Esophagus squamous epithelium (tissue), 5 donors: ENCODE results near the gene SRGAP2C. TPM values are rescaled to one million over a fixed set of nuclear protein-coding genes. Genes with fewer than 3 reads are reported as not detected.
"Not testable (repeated sequence)": the region's sequence is repeated elsewhere in the genome, so short reads cannot be mapped to it uniquely, and the experiment has no call there.

Source experiments
- DNase-seq: peaks from one replicate; lab custom pipeline; 2025; lab: John Stamatoyannopoulos, UW
- H3K27ac ChIP-seq, 4 donors: fragments of 200-600 bp; sonication (generic); one replicate each; pipeline ENCODE4 v1.5.1; 2016 to 2019; ENCODE audit warnings: mild to moderate bottlenecking in 1 of 4
- H3K27me3 ChIP-seq, 4 donors: fragments of 200-600 bp; sonication (generic); 1 replicate in 3 of 4; 2 replicates in 1 of 4; pipeline versions ENCODE4 v1.5.1 to v1.6.0; 2017 to 2021; ENCODE audit warnings: antibody characterized with exemption in 1 of 4
- H3K36me3 ChIP-seq, 3 donors: fragments of 200-600 bp; sonication (generic); one replicate each; pipeline ENCODE4 v1.5.1; 2016 to 2019
- H3K4me1 ChIP-seq, 3 donors: fragments of 200-600 bp; sonication (generic); one replicate each; pipeline ENCODE4 v1.5.1; 2017 to 2019
- H3K4me3 ChIP-seq, 4 donors: fragments of 200-600 bp; sonication (generic); 1 replicate in 3 of 4; 2 replicates in 1 of 4; pipeline ENCODE4 v1.5.1; 2016 to 2019; ENCODE audit warnings: mild to moderate bottlenecking in 2 of 4, moderate library complexity in 1 of 4
- H3K9me3 ChIP-seq, 3 donors: fragments of 200-600 bp; sonication (generic); one replicate each; pipeline ENCODE4 v1.5.1; 2016 to 2019
- POLR2A ChIP-seq, 4 donors: fragments of 450-650 bp; IDR thresholded peaks; one replicate each; pipeline ENCODE4 v1.6.1; 2017; ENCODE audit warnings: antibody characterized with exemption in 4 of 4, mild to moderate bottlenecking in 4 of 4, moderate library complexity in 3 of 4
- WGBS, 2 donors: methylation state at CpG; one replicate each; pipeline ENCODE4 v1.1.5; 2018; 5-methylcytosine and 5-hydroxymethylcytosine counted together
- intact Hi-C: fragments of 100-400 bp; cut with DNase I; formaldehyde crosslinking; loops from one replicate; pipeline ENCODE4 v1.15.0; 2022
- total RNA-seq, 4 donors: library from RNA; depleted of rRNA; stranded (reverse); fragments of >200 nt; gene quantifications; one replicate each; pipeline ENCODE4 v1.1.0, GENCODE V29; 2016
- TF ChIP-seq, protein P1 (sequence below), 6 experiments: fragments of 450-650 bp in 4 of 6; fragments of 200-600 bp in 2 of 6; sonication (generic) in 2 of 6; IDR thresholded peaks; one replicate each; pipeline ENCODE4 v1.5.1; 2016 to 2019; ENCODE audit warnings: antibody characterized with exemption in 6 of 6, mild to moderate bottlenecking in 4 of 6, moderate library complexity in 4 of 6
- donor health status: DM: yes; HTN: yes; CAD: no.

Gene SRGAP2C
- 10 to 100 TPM in 2 of 4 donors, 1 to 10 TPM in 2; 5.4 to 16.8 (median 12.0) TPM for total RNA-seq

DNA sequence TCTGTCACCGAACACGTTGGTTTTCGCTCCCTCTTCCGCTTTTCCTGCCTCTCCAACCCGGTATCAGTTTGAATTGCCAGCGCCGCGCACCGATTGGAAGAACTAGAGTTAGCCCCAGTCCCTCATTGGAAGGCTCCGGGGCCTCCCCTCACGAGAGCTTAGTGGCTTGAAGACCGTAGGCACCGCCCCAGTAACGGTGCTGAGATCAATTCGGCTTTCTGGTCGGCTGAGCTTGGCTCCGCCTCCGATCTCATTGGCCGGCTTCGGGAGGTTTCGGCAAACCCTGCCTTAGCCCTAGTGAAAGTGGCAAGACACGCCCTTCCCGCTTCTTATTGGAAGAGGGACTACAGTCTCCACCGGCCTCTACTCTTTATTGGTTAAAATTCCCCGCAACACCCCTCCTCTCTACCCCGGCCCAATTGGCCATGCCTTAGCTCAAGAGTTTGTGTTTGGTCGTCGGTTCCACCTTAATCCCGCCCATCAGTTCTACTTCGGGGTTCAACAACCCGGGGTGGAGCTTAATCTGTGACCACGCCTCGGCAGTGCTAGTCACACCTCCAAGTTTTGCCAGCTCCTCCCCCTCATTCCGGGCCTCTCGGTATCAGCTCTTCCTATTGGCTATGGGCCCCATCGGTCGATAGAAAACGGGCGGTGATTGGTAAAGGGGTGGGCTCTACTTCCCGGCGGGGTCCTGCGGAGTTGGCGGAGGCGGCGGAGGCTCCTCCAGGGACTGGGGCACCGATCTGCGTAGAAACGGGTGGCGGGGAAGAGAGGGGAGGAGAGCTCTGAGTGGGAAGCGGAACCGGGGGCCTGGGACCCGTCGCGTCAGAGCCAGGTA is at the start of gene SRGAP2C, which contains the start of gene FAM72B:
Gene SRGAP2C (plus strand): TSS at position 686 of the 838 bp plus-strand sequence. CDS start 2,472 bp downstream, outside the sequence.
Gene FAM72B (minus strand): TSS at position 51 of the 838 bp plus-strand sequence. CDS start 851 bp downstream, outside the sequence.
- peak in 2 of 4 donors; percentile 79 to 87 for TF ChIP-seq POLR2A (IDR thresholded peaks at IDR 0.05)
- Histone ChIP-seq H3K4me3 (peak within 1 kb of the TSS; percentile 40 to 67 (median 50)), H3K27ac (peak within 1 kb of the TSS; percentile 83 to 92 (median 87)), H3K4me1 (peaks cover 0 to 13% (median 0%) of the 10 kb centered on the region in 3 donors)
- DNase-seq, result peak; percentile 79
- intact Hi-C loops, H3K9me3 ChIP-seq, H3K36me3 ChIP-seq, H3K27me3 ChIP-seq: not testable (repeated sequence)
- WGBS, 2 donors, result 0% methylated on average over 16 to 20 of the region's 54 CpGs

DNA sequence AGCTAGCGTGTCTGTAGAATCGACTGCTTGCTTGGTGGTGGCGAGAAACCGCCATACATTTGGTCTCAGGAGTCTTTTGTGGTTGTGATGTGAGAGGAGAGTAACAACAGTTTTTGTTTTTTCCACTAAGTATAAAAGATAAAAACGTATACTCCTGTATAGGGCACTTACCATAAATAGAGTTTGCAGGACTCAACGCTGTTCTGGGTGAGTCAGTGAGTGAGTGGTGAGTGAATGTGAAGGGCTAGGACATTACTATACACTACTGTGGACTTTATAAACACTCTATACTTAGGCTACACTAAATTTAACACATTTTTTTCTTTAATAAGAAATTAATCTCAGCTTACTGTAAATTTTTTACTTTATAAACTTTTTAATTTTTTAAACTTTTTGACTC is 44.4 kb upstream of the SRGAP2C start:
- DNase-seq, H3K36me3 ChIP-seq, H3K4me1 ChIP-seq, H3K27ac ChIP-seq, intact Hi-C loops, H3K27me3 ChIP-seq, H3K4me3 ChIP-seq, H3K9me3 ChIP-seq: not testable (repeated sequence)
- no CpG with 5 or more reads among the region's 6 CpGs for WGBS, 2 donors

DNA sequence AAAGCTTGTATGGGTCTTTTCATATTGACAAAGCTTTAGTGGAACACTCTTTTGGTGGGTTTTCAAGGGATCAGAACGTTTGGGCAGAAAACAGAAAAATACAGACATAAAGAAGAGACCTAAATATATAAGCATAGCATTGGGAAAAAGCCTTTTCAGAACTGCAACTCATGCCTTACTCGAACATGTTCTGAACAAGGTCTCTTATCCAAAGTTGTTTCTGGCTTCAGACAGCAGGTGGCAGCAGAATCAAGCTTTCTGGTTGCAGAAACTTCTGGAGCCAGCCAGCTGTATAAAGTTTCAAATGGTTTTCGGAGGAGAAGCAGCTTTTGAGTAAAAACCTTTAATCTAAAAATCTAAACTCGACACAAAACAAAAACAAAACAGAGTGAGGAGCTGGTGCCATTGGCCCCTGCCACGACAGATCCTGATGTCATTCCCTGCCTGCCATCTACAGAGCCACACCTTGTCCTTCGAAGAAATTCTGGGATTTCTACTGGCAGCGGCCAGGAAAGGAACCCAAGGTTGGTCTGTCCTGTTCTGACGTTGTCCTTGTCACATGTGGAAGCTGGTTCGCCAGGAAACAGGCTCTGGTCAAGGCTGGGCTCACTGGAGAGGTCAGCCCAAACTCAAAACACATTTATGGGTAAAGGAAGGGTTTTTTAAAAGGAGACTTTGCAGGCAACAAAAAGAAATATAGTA is 36.1 kb upstream of the SRGAP2C start:
- TF ChIP-seq, protein P1, sequence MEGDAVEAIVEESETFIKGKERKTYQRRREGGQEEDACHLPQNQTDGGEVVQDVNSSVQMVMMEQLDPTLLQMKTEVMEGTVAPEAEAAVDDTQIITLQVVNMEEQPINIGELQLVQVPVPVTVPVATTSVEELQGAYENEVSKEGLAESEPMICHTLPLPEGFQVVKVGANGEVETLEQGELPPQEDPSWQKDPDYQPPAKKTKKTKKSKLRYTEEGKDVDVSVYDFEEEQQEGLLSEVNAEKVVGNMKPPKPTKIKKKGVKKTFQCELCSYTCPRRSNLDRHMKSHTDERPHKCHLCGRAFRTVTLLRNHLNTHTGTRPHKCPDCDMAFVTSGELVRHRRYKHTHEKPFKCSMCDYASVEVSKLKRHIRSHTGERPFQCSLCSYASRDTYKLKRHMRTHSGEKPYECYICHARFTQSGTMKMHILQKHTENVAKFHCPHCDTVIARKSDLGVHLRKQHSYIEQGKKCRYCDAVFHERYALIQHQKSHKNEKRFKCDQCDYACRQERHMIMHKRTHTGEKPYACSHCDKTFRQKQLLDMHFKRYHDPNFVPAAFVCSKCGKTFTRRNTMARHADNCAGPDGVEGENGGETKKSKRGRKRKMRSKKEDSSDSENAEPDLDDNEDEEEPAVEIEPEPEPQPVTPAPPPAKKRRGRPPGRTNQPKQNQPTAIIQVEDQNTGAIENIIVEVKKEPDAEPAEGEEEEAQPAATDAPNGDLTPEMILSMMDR (IDR thresholded peaks at IDR 0.05), result peak in 1 of 6 experiments; percentile 16
- H3K4me3 ChIP-seq, intact Hi-C loops, H3K36me3 ChIP-seq, H3K4me1 ChIP-seq, H3K27me3 ChIP-seq, H3K27ac ChIP-seq, H3K9me3 ChIP-seq, DNase-seq: not testable (repeated sequence)
- 0% methylated on average over 1 to 2 of the region's 9 CpGs for WGBS, 2 donors

DNA sequence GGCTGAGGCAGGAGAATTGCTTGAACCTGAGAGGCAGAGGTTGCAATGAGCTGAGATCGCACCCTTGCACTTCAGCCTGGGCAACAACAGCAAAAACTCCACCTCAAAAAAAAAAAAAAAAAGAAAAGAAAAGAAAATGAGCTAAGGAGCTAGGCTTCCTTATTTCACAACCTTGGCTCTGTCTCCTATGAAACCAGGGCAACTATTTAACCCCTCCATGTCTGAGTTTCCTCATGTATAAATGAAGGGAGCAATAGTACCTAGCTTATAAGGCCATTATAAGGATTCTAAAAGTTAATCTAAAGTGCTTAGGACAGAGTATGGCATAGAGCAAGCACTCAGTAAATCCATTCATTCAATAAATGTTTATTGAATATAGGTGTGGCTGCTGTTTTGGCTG is 33.5 kb upstream of the SRGAP2C start:
- H3K4me1 ChIP-seq, H3K27me3 ChIP-seq, H3K4me3 ChIP-seq, H3K27ac ChIP-seq, H3K36me3 ChIP-seq, intact Hi-C loops, H3K9me3 ChIP-seq, DNase-seq: not testable (repeated sequence)
- 0 to 18% methylated on average over 1 of the region's 1 CpG for WGBS, 2 donors

DNA sequence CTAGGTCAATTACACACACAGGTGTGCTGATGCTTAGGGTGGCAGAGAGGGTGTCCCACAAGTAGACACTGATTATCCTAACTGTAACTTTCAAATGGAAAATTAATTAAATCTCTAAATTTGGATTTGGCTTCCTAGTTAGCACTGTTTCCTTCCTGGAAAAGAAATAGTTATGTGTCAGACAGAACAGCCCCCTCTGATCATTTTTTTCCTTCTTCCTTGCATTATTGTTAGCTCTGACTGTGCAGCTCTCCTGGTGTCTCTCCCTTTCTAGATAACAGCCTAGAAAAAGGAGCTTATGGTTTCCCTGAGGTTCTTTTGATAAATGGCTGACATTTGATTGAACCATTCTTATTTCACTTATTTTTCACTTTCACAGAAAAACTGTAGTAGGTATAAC is 32.0 kb upstream of the SRGAP2C start:
- H3K27ac ChIP-seq, H3K4me3 ChIP-seq, H3K4me1 ChIP-seq, intact Hi-C loops, DNase-seq, H3K36me3 ChIP-seq, H3K27me3 ChIP-seq, H3K9me3 ChIP-seq: not testable (repeated sequence)

DNA sequence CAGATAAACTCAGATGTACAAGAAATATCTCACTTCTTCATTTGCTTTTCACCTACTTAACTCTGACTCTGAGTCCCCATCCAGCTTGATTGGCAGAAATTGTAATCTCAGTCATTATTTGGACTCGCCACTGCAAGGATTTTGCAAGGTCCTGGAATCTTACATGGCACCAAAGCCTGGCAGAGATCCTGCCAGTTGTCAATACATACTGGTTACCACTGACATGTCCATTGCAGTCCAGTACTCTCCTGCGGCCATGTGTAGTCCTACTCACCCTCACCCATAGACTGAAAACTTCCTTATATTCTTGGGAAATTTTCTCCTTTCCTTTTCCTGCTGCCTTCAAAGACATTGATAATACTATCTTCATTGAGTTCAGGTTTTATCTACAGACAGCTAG is 30.0 kb upstream of the SRGAP2C start:
- WGBS, 2 donors, result 88 to 89% methylated on average over 1 of the region's 2 CpGs
- DNase-seq, H3K27me3 ChIP-seq: not testable (repeated sequence)

DNA sequence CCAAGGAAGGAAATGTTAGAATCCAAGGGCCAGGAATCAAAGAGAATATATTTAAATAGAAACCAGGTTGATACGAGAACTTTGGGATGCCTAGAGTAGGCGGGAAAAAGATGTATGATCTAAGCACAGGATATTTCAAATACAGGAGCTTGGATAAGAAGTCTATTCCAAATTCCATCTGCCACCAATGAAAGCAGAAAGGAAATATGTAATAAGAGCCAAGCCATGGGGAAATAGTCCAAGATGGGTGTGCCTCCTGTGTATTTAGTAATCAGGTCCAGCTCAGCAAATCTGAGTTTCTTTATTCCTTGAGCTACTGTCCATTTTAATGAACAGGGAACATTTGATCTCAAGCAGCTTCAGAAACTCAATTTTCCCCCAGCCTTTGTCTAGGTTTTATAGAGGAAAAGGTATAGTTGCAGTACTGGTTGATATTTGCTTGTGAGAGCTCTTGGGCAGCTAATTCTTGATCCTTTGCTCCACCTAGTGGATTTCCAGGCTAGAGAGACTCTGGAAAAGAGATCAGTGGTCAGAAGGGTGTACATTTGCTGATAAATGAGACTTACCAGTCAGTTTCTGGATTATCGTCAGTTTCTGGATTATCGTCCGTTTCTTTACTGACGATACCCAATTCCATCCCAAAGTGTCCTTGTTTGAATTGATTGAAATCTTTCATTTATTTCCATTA is 29.0 kb upstream of the SRGAP2C start:
- TF ChIP-seq, protein P1 (IDR thresholded peaks at IDR 0.05), result peak in 1 of 6 experiments; percentile 9
- intact Hi-C loops, H3K36me3 ChIP-seq, H3K9me3 ChIP-seq, H3K4me1 ChIP-seq, H3K27me3 ChIP-seq, H3K4me3 ChIP-seq, DNase-seq: not testable (repeated sequence)
- peak overlapping the region in 1 of 4 donors; percentile 33 for H3K27ac ChIP-seq
- 63 to 82% methylated on average over 6 of the region's 6 CpGs for WGBS, 2 donors

More for the DNA sequence above, 30.0 kb upstream of the SRGAP2C start:
- H3K4me1 ChIP-seq, H3K9me3 ChIP-seq, H3K27ac ChIP-seq, H3K36me3 ChIP-seq, H3K4me3 ChIP-seq, intact Hi-C loops: not testable (repeated sequence)

DNA sequence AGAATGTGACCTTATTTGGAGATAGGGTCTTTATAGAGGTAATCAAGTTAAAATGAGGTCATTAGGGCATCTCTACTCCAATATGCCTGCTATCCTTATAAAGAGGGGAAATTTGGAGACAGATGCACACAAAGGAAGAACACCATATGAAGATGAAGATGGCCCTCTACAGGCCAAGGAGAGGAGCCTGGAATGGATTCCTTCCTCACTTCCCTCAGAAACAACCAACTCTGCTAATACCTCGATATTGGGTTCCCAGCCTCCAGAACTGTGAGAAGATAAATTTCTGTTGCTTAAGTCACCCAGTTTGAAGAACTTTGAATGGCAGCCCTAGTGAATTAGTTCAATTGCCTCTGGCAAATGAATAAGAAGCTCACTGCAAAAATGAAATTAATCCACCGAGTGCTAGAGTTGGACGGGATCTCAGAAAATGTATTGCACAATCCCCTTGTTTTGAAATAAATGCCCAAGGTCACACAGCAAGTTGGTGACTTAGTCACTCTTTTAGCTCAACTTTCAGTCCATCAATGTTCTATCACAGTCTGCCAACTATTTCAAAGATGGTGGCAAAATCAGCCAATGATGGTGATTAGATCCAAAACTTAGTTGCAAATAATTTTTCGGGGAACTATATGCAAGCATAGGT is 27.7 kb upstream of the SRGAP2C start:
- intact Hi-C loops, H3K4me3 ChIP-seq, H3K27ac ChIP-seq, H3K9me3 ChIP-seq, H3K4me1 ChIP-seq, H3K36me3 ChIP-seq, H3K27me3 ChIP-seq, DNase-seq: not testable (repeated sequence)
- no CpG with 5 or more reads among the region's 4 CpGs for WGBS, 2 donors

DNA sequence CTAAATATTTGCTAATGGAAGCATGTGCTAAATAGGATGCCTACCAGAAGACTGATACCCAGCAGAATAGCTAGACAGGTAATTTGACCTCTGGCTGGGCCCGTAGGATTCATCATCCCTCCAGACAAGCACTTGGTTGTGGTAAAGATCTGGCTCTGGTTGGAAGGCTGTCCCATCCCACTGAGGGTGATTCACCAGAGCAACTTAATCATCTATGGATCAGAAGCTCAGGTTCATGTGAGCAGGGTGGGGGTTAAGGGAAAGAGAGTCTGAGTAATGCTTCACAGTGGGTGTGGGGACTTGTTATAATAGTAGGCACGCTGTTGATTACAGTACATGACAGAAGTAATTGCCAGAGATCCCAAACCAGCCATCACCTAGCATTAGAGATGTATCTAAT is 27.2 kb upstream of the SRGAP2C start:
- DNase-seq, H3K27me3 ChIP-seq, intact Hi-C loops, H3K36me3 ChIP-seq, H3K27ac ChIP-seq, H3K4me1 ChIP-seq, H3K9me3 ChIP-seq, H3K4me3 ChIP-seq: not testable (repeated sequence)
- 60 to 63% methylated on average over 1 of the region's 2 CpGs for WGBS, 2 donors

DNA sequence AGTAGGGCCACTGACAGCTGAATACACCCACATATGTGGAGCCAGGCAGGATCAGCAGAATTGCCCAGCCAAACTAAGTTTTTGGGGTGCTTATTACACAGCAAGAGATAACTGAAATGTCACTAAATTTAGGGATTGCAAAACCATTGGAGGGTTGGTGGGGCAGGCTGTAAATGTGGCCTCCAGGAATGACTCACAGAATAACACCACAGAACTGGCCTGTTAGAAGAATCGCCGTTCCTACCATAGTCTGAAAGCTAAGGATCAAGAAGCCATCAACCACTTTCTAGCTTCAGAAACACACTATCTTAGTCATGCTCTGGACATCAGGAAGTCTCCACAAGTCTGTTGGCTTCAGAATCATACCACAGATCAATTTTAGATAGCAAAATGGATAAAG is 24.7 kb upstream of the SRGAP2C start:
- H3K27ac ChIP-seq, intact Hi-C loops, H3K36me3 ChIP-seq, H3K4me1 ChIP-seq, H3K9me3 ChIP-seq, H3K27me3 ChIP-seq, DNase-seq, H3K4me3 ChIP-seq: not testable (repeated sequence)
- WGBS, 2 donors, result 100% methylated on average over 2 of the region's 2 CpGs; no CpG with 5 or more reads in 1 of the 2 donors
